Jurkat, Clone E6-1 (cell line): ENCODE measurements around the gene TUBB4B. TPM values are rescaled to one million over a fixed set of nuclear protein-coding genes. Genes with fewer than 3 reads are reported as not detected.

Experiments used
- DNase-seq: peaks from one replicate; pipeline ENCODE4 v3.0.0-alpha.2; 2011; ENCODE audit warnings: low read depth, low spot score
- H3K4me3 ChIP-seq: 2 replicates; pipeline ENCODE4 v1.5.1; 2011; ENCODE audit warnings: mild to moderate bottlenecking, low read length, control low read depth, moderate library complexity
- polyA plus RNA-seq: library from polyadenylated mRNA; unstranded; fragments of >200 nt; gene quantifications from one replicate; pipeline ENCODE4 v1.2.1, GENCODE V29; 2012; ENCODE audit warnings: missing spikeins; ENCODE audit not compliant: insufficient read length, insufficient read depth

TUBB4B gene
- polyA plus RNA-seq, result 605 TPM

GRCh38 chr9:137240841-137241489 lies at the start of gene TUBB4B:
TUBB4B (plus strand) TSS chr9:137241287; CDS start chr9:137241361, 74 bp downstream.
- peak; percentile 100 for DNase-seq
- H3K4me3 ChIP-seq, result peak within 1 kb of the TSS; percentile 76

DNA sequence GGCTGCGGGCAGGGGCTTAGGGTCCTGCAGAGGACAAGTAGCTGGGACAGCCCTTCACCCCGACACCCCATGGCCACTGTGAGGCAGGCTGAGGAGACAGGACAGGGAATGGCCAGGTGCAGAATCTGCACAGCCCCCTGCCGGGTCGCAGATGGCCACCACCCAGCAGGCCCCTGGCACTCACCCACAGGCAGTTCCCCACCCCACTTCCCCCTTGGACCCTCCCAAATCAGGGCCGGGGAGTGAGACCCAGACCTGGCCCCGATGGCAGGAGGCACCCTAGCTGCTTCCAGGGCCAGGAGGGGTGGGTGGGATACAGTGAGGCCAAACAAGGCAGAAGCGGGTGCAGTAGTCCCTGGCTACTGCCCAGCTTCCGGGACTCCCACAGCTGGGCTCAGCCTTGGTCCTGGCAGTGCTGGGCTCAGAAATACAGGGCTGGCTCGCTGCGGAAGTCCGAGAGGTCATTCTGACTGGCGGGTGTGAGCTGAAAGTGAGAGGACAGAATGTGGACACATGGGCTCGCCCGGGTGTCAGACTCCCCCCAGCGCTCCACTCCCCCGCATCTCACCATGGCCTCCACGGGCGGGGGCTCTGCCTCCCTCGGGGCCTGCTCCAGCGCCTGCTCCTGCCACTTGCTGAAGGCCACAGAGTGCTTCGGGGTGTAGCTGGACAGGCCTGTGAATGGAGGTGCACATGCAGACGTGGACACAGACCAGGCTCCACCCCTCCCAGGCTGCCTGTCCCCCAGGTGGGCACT lies 49.2 kb upstream of the TUBB4B start:
- DNase-seq, result no peak
- no peak overlapping the region for H3K4me3 ChIP-seq

DNA sequence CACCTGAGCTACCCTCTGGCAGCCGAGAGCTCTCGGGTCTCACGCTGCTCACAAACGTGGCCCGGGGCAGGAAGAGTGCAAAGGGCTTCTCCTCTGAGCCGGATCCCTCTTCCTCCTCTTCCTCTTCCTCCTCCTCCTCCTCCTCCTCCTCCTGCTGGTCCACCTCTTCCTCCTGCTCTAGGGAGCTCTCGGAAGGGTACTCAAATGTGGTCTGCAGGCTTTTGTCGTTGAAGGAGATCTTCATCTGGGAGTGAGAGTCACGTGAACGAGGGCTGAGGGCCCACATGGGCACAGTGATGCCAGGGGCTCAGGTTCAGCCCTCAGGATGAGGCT lies 48.7 kb upstream of the TUBB4B start:
- DNase-seq, result no peak

DNA sequence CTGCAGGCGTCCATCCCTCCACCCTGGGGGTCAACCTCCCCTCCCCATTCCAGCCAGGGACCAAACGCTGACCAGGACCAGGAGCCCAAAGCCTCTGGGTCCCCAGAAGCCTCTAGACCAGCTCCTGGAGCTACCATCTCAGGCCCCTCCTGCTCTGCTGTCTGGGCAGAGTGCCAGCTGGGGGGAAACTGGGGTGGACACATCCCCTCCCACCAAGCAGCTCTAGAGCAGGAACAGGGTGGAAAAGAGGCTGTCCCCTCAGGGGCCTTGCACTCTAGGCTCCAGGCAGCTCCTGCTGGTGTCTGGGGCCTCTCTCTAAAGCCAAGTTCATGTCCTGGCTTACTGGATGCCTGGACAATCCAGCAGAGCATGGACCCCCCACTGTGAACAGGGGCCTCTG lies 48.2 kb upstream of the TUBB4B start:
- no peak overlapping the region for H3K4me3 ChIP-seq
- no peak for DNase-seq

More for the DNA sequence above, 48.7 kb upstream of the TUBB4B start:
- H3K4me3 ChIP-seq, result no peak overlapping the region

- no peak for DNase-seq
- H3K4me3 ChIP-seq, result no peak overlapping the region
Observed at GRCh38 chr9:137193771-137194170, 47.3 kb upstream of the TUBB4B start.

- DNase-seq, result no peak
Observed at GRCh38 chr9:137194388-137194787, 46.7 kb upstream of the TUBB4B start.

DNA sequence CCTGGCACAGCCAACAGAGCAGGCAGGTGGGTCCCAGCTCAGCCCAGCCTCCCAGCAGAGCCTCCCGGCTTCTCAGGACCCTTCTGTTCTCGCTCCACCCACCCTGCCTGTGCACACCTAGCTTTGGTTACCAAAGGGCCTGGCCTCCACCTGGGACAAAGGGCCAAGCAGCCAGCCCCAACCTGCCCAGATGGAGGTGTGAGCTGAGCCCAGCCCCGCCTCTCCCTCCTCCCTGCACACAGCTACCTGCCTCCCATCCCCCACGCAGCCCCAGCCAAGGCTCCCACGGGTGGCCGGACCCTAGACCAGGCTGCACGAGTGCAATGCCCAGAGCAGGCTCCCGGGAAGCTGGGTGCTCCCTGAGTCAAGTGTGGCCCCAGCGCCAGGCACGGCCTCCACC lies 46.2 kb upstream of the TUBB4B start:
- no peak for DNase-seq

More at GRCh38 chr9:137194388-137194787, 46.7 kb upstream of the TUBB4B start:
- H3K4me3 ChIP-seq, result no peak overlapping the region

GRCh38 chr9:137195525-137196220 lies 45.4 kb upstream of the TUBB4B start:
- no peak overlapping the region for H3K4me3 ChIP-seq
- DNase-seq, result no peak

More for the DNA sequence above, 46.2 kb upstream of the TUBB4B start:
- H3K4me3 ChIP-seq, result no peak overlapping the region

- H3K4me3 ChIP-seq, result no peak overlapping the region
- no peak for DNase-seq
Observed at GRCh38 chr9:137198051-137198901, 42.8 kb upstream of the TUBB4B start.

GRCh38 chr9:137198902-137199283 lies 42.2 kb upstream of the TUBB4B start:
- DNase-seq, result no peak
- no peak overlapping the region for H3K4me3 ChIP-seq

- no peak for DNase-seq
- no peak overlapping the region for H3K4me3 ChIP-seq
Observed at GRCh38 chr9:137199411-137200121, 41.5 kb upstream of the TUBB4B start.

GRCh38 chr9:137200311-137201204 lies 40.5 kb upstream of the TUBB4B start, which contains the start of gene TPRN:
TPRN (minus strand) TSS chr9:137200741; CDS start chr9:137200711, 30 bp downstream.
- peak within 1 kb of the TSS; percentile 78 for H3K4me3 ChIP-seq
- DNase-seq, result peak; percentile 98

DNA sequence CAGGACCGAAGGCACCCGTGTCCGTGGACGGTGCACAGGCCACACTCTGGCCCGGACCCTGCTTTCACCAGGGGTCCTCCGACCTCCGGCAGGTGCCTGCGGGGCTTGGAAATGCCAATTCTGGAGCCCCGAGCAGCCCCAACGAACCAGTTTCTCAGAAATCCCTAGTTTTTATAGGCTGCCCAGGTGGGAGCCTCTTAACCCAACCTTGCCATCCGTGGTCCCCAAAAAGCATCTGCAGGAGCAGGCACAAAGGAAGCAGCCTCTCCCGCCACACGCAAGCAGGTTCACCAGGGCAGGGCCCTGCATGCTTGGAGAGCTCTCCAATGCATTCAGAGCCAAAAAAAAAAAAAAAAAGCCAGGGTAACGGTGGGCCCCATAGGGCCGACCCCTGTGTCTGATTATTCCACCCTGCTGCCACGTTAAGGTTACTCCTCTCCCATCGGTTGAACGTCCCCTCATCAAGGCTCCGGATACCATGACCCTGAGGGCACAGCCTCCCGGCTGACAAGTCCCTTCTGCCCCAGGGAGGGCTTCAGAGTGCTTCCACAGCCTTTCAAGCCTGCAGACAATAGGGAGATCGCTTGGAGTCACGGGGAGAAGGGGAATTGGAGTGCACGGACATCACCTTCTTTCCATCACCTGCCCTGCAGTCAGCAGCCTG lies 39.8 kb upstream of the TUBB4B start:
- DNase-seq, result no peak
- H3K4me3 ChIP-seq, result peak overlapping the region; percentile 78

GRCh38 chr9:137202966-137203365 lies 38.1 kb upstream of the TUBB4B start:
- no peak overlapping the region for H3K4me3 ChIP-seq
- no peak for DNase-seq

DNA sequence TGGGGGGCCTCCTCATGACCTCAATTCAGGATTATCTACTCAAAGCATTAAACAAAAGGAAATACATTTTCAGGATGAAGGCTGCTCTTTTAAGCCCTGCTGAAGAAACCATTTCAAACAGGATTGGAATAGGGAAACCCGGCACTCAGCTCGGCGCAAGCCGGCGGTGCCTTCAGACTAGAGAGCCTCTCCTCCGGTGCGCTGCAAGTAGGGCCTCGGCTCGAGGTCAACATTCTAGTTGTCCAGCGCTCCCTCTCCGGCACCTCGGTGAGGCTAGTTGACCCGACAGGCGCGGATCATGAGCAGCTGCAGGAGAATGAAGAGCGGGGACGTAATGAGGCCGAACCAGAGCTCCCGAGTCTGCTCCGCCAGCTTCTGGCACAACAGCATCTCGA lies 36.4 kb upstream of the TUBB4B start:
- peak overlapping the region; percentile 69 for H3K4me3 ChIP-seq
- DNase-seq, result no peak

DNA sequence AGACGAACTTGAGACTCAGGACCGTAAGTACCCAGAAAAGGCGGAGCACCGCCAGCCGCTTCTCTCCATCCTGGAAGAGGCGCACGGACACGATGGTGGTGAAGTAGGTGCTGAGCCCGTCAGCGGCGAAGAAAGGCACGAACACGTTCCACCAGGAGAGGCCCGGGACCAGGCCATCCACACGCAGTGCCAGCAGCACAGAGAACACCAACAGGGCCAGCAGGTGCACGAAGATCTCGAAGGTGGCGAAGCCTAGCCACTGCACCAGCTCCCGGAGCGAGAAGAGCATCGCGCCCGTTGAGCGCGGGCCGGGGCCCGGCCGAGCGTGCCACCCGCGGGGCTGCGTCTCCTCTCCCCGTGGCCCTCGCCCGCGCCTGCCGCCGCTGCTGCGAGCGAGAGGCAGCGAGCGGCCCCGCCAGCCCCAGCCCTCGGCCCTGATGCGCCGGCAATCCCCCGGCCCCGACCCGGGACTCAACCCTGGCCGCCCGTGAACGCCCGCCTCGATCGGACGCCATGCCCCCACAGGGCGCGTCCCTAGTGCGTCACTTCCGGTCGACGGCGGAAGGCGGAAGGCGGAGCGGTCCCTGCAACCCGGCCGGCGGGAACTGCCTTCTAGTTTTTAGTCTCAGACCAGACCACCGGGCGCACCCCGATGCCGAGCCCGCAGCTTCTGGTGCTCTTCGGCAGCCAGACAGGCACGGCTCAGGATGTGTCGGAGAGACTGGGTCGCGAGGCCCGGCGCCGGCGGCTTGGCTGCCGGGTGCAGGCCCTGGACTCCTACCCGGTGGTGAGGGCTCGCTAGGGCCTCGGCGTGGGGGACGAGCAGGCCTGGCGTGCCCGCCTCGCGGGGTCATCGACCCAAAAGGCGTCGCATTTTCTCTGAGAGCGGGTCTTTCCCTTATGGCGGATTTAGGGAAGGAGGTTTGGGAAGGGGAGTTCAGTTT lies 35.7 kb upstream of the TUBB4B start, which contains the start of the genes NDOR1 and TMEM203:
Gene NDOR1 (plus strand): TSS at position 575 of the 944 bp plus-strand sequence. CDS start 78 bp downstream, at position 653.
Gene TMEM203 (minus strand): TSS at position 523 of the 944 bp plus-strand sequence. CDS start 234 bp downstream, at position 289.
- peak; percentile 70 for DNase-seq
- H3K4me3 ChIP-seq, result peak within 1 kb of the TSS; percentile 69
